ENCODE data around the gene TDRD9.

TDRD9 gene

DNA sequence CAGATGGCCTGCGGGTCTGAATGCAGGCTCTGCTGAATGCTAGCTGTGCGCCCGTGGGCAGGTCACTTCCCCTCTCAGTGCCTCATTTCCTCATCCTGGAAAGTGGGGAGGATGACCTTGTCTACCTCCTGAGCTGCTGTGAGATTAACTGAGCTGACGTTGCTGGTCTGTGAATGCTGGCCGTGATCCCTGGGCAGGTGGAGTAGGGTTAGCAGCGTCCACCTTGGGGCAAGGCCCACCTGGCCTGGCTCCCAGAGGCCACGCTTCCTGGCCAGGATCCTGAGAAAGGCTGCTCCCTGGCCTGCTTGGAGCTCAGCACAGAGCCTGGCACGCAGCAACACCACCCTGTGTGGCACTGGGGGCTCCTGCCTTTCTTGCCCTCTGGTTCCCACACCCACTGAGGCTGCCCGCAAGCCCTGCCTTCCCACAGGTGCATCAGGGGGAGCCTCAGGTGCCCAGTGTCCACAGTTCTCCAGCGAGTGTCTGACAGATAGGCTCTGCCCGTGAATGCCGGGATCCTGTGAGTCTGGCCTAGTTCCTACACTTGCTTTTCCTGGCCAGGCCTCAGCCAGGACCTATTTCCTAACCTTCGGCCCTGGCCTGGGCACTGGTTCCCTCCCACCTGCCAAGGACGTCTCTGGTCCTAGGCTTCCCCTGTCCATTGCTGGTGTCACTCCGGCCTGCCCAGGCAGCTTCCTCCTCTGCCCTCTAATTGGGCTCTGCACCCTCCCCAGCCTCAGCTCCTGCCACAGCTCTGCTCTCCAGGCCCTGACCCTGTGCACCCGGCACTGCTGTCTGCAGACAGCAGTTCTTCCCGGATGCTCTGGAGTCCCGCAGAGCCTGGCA is 37.2 kb upstream of the TDRD9 start:
- FAIRE-seq (no peak), DNase-seq (ENCODE audit: insufficient read length, low spot score) (no peak)
- TF ChIP-seq POU2F2 (IDR thresholded peaks at IDR 0.05; ENCODE audit: low read depth, low read length) (no peak), POLR2AphosphoS5 (IDR thresholded peaks at IDR 0.05; ENCODE audit: low read depth, low read length) (no peak), SPI1 (IDR thresholded peaks at IDR 0.05; ENCODE audit: low read depth, low read length) (0 out of 2 replicates have a peak, but pooled peaks have one; percentile 1)

DNA sequence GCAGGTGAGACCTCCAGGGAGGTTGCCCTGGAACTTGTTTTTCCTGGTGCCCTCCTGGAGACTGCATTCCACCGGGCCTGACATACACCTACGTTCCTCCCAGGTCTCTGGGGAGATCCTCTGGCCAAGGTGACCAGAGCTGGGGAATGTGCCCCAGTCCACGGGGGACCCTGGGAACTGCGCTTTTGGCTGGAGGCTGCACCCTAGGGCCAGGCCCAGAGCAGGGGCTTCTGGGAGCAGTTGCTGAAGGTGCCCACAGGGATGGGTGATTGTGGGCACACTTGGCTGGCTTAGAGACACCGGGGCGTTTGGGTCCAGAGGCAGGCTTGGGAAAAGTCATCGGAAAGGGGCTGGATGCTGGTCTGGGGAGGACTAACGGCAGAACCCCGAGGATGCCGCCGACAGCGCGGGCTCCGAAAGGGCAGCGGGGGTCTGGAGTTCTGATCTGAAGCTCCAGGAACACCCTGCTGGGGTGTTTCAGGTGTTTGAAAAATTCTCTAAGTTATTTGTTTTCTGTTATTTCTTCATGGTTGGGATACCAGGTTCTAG is 36.5 kb upstream of the TDRD9 start:
- DNase-seq (ENCODE audit: insufficient read length, low spot score) (no peak), FAIRE-seq (no peak)
- TF ChIP-seq POLR2AphosphoS5 (IDR thresholded peaks at IDR 0.05; ENCODE audit: low read depth, low read length) = no peak
- TF ChIP-seq SPI1 (IDR thresholded peaks at IDR 0.05; ENCODE audit: low read depth, low read length) = no peak
- TF ChIP-seq POLR2A (IDR thresholded peaks at IDR 0.05; ENCODE audit: low read depth, low read length) = no peak
- no peak for TF ChIP-seq TAF1 (IDR thresholded peaks at IDR 0.05; ENCODE audit: low read depth, low read length)
- no peak for TF ChIP-seq POU2F2 (IDR thresholded peaks at IDR 0.05; ENCODE audit: low read depth, low read length)
- no peak for TF ChIP-seq PAX5 (IDR thresholded peaks at IDR 0.05; ENCODE audit: insufficient read depth, low read length, severe bottlenecking)

DNA sequence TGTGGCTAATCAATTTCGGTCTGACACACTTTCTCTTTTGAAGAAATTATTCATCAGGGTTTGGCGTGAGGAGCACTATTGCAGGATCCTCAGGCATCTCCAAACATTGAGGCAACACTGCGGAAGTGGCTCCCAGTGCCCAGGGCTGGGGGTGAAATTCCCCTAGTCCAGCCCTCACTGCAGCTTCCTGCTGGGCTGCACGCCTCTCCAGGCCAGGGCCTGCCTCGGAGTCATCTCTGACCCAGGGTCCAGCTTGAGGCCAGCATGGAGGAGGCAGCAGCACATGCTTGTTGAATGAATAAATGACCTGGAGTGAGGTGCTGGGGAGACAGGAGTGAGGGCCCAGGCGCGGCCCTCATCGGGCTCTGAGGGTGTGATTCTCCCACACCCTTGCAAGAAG is 36.0 kb upstream of the TDRD9 start:
- no peak for FAIRE-seq

DNA sequence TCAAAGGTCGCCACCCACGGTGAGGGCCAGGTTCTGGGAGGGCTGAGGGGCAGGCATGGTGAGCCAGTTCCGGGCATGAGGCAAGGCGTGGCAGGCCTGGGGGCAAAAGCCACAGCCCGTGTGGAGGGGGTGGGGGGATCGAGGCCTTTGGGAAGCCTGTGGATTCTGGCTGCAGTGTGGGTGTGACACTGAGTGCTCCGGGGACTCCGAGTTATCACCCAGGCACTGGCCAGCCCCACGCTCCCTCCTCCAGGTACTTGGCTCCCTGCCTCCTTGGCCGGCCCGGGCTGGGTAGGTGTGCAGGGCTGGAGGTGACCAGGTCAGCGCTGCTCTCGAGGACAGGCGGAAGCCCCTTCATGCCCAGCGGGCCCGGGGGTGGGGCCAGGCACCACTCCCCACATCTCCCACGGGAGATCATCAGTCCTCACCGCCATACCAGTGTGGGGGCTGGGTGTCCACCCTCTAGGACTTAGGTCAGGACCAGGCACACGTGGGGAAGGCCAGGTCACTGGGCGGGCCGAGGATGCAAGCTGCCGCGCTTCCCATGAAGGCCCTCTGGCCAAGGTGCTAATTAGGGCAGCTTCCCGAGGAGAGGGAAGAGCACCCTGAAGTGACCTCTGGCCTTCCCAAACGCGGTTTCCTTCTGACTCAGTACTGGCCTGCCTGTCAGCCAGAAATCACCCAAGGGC is 34.1 kb upstream of the TDRD9 start:
- FAIRE-seq (no peak), DNase-seq (ENCODE audit: insufficient read length, low spot score) (no peak)
- TF ChIP-seq POLR2AphosphoS5 (IDR thresholded peaks at IDR 0.05; ENCODE audit: low read depth, low read length) (no peak), POLR2A (IDR thresholded peaks at IDR 0.05; ENCODE audit: low read depth, low read length) (no peak), SPI1 (IDR thresholded peaks at IDR 0.05; ENCODE audit: low read depth, low read length) (no peak), TAF1 (IDR thresholded peaks at IDR 0.05; ENCODE audit: low read depth, low read length) (no peak), POU2F2 (IDR thresholded peaks at IDR 0.05; ENCODE audit: low read depth, low read length) (no peak), PAX5 (IDR thresholded peaks at IDR 0.05; ENCODE audit: insufficient read depth, low read length, severe bottlenecking) (no peak)

More for the DNA sequence above, 36.0 kb upstream of the TDRD9 start:
- TF ChIP-seq TAF1 (IDR thresholded peaks at IDR 0.05; ENCODE audit: low read depth, low read length) (no peak), POLR2A (IDR thresholded peaks at IDR 0.05; ENCODE audit: low read depth, low read length) (no peak), PAX5 (IDR thresholded peaks at IDR 0.05; ENCODE audit: insufficient read depth, low read length, severe bottlenecking) (no peak), POLR2AphosphoS5 (IDR thresholded peaks at IDR 0.05; ENCODE audit: low read depth, low read length) (no peak), POU2F2 (IDR thresholded peaks at IDR 0.05; ENCODE audit: low read depth, low read length) (no peak), SPI1 (IDR thresholded peaks at IDR 0.05; ENCODE audit: low read depth, low read length) (no peak)
- DNase-seq (ENCODE audit: insufficient read length, low spot score) = no peak

DNA sequence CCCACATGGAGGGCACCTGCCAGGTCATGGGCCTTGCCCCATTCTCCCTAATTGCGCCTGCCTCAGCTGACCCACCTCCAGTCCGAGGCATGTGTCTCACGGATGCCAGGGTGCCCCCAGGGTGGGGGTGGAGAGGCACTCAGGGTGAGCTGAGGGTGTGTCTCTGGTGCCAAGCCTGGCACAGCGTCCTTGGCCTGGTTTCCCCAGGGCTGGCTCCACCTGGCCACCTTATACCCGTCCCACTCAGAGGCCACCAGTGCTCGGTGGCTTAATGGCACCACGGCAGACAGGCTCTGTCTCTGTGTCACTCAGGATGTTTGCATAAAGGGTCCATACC is 33.6 kb upstream of the TDRD9 start:
- DNase-seq (ENCODE audit: insufficient read length, low spot score) = no peak
- TF ChIP-seq TAF1 (IDR thresholded peaks at IDR 0.05; ENCODE audit: low read depth, low read length) = no peak
- TF ChIP-seq PAX5 (IDR thresholded peaks at IDR 0.05; ENCODE audit: insufficient read depth, low read length, severe bottlenecking) = no peak
- TF ChIP-seq SPI1 (IDR thresholded peaks at IDR 0.05; ENCODE audit: low read depth, low read length) = no peak
- TF ChIP-seq POLR2A (IDR thresholded peaks at IDR 0.05; ENCODE audit: low read depth, low read length) = no peak
- no peak for TF ChIP-seq POLR2AphosphoS5 (IDR thresholded peaks at IDR 0.05; ENCODE audit: low read depth, low read length)
- TF ChIP-seq POU2F2 (IDR thresholded peaks at IDR 0.05; ENCODE audit: low read depth, low read length) = no peak
- no peak for FAIRE-seq

DNA sequence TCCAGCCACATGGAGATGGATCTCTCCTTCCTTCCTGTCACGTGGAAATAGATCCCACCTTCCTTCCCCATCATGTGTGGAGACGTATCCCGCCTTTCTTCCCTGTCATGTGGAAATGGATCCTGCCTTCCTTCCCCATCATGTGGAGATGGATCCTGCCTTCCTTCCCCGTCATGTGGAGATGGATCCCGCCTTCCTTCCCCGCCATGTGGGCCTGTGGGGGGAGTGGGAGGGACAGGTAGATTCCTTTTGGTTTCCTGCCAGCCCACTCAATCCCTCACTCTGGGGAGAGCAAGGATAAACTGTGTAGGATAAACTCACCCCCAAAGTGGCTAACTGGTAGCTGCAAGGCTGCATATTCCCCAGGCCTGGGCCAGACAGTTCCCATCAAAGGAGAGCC is 31.7 kb upstream of the TDRD9 start:
- FAIRE-seq = peak; percentile 83
- DNase-seq (ENCODE audit: insufficient read length, low spot score) = no peak
- TF ChIP-seq POLR2A (IDR thresholded peaks at IDR 0.05; ENCODE audit: low read depth, low read length) (no peak), TAF1 (IDR thresholded peaks at IDR 0.05; ENCODE audit: low read depth, low read length) (no peak), PAX5 (IDR thresholded peaks at IDR 0.05; ENCODE audit: insufficient read depth, low read length, severe bottlenecking) (no peak), POU2F2 (IDR thresholded peaks at IDR 0.05; ENCODE audit: low read depth, low read length) (no peak), POLR2AphosphoS5 (IDR thresholded peaks at IDR 0.05; ENCODE audit: low read depth, low read length) (no peak), SPI1 (IDR thresholded peaks at IDR 0.05; ENCODE audit: low read depth, low read length) (no peak)

DNA sequence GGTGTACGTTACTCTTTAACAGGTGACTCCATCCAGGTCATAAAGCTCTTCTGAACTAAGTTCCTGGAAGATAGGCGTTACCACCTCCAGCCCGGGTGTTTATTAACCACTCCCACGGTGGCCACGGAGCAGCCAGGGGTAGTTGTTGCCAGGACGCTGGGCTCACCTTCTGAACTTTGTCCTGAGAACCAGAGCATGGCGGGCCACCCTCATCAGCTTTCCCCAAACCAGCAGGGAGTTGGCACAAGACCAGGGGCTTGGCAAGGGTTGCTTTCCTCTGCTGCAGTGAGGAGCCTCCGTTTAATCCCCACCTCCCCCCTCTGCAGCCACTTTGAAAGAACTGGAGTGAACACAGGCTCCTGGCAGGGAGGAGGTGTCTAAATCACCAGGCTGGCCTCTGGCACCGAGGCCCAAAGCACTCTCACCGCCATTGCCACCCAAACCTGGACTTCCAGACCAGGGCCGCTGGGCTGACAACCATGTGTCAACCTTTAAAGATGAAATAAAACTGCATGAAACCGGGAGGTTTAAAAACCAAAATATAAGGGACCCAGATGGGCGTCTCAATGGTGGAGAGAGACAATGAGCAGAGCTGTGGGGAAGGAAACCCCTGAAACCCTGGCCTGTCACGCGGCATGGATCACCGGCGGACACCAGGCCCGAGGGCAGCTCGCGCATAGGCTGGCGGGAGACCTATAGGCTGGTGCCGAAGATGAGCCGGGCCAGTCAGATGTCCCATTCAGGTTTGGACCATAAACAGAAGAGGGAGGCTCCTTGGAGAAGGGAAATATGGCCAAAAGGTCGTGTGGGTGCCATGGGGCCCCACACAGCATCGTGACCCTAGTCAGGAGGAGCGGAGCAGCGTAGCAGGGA is 30.9 kb upstream of the TDRD9 start:
- FAIRE-seq (no peak), DNase-seq (ENCODE audit: insufficient read length, low spot score) (no peak)
- no peak for TF ChIP-seq POLR2A (IDR thresholded peaks at IDR 0.05; ENCODE audit: low read depth, low read length)
- no peak for TF ChIP-seq TAF1 (IDR thresholded peaks at IDR 0.05; ENCODE audit: low read depth, low read length)
- TF ChIP-seq SPI1 (IDR thresholded peaks at IDR 0.05; ENCODE audit: low read depth, low read length) = no peak
- no peak for TF ChIP-seq POU2F2 (IDR thresholded peaks at IDR 0.05; ENCODE audit: low read depth, low read length)

DNA sequence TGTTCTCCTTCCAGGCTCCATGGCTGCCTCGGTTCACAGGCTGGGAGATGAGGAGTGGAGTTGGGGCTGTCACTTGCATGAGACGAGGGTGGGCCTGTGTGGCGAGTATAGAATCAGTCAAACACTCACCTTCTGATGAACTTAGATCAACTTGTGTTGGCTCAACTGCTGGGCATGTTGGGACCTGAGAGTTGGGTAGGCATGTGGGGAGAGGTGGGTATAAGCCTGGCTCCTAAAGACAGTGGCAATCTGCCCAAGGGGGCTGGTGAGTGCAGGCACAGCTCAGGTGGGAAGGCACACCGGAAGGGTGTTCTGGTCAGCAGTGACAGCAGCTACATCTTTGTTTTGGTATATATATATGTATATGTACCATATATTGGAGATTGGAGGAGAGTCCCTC is 30.1 kb upstream of the TDRD9 start:
- FAIRE-seq = no peak
- TF ChIP-seq POLR2AphosphoS5 (IDR thresholded peaks at IDR 0.05; ENCODE audit: low read depth, low read length) = no peak
- no peak for TF ChIP-seq POLR2A (IDR thresholded peaks at IDR 0.05; ENCODE audit: low read depth, low read length)
- no peak for TF ChIP-seq SPI1 (IDR thresholded peaks at IDR 0.05; ENCODE audit: low read depth, low read length)
- no peak for TF ChIP-seq TAF1 (IDR thresholded peaks at IDR 0.05; ENCODE audit: low read depth, low read length)
- no peak for TF ChIP-seq PAX5 (IDR thresholded peaks at IDR 0.05; ENCODE audit: insufficient read depth, low read length, severe bottlenecking)
- TF ChIP-seq POU2F2 (IDR thresholded peaks at IDR 0.05; ENCODE audit: low read depth, low read length) = no peak

DNA sequence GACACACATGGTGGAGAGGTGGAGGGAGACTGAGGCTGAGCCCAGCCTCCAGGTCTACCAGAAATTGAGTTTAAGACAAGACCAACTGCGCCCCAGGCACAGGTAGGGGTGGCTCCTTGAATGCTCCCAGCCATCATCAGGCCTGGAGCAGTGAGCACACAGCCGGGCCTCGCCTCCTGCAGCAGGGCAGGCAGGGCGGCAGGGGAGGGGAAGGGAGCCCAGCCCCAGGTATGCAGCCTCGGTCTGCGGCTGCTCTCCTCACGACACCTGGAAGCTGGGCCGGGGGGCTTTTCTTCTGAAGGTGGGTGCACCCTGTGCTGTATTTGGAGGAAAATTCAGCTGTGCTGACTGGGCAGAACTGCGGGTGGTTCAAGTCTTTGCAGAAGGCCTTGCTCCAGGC is 29.5 kb upstream of the TDRD9 start:
- no peak for DNase-seq (ENCODE audit: insufficient read length, low spot score)
- TF ChIP-seq SPI1 (IDR thresholded peaks at IDR 0.05; ENCODE audit: low read depth, low read length) = no peak
- no peak for TF ChIP-seq POU2F2 (IDR thresholded peaks at IDR 0.05; ENCODE audit: low read depth, low read length)
- TF ChIP-seq POLR2AphosphoS5 (IDR thresholded peaks at IDR 0.05; ENCODE audit: low read depth, low read length) = no peak
- no peak for TF ChIP-seq PAX5 (IDR thresholded peaks at IDR 0.05; ENCODE audit: insufficient read depth, low read length, severe bottlenecking)
- TF ChIP-seq TAF1 (IDR thresholded peaks at IDR 0.05; ENCODE audit: low read depth, low read length) = no peak
- no peak for TF ChIP-seq POLR2A (IDR thresholded peaks at IDR 0.05; ENCODE audit: low read depth, low read length)
- FAIRE-seq = no peak

More for the DNA sequence above, 30.1 kb upstream of the TDRD9 start:
- no peak for DNase-seq (ENCODE audit: insufficient read length, low spot score)

Measured in GM12891 (cell line).